HUDEP-2 (cell line): Measurements from ENCODE around the gene FLT4.
"Not testable (repeated sequence)": the region's sequence is repeated elsewhere in the genome, so short reads cannot be mapped to it uniquely, and the experiment has no call there.

Experiments
- DNase-seq, 76 experiments: peaks; one replicate each; lab custom pipeline; 2025; ENCODE audit not compliant: unreplicated experiment in 76 of 76; lab: John Stamatoyannopoulos, UW

The FLT4 gene

GRCh38 chr5:180670586-180671359, 21.4 kb upstream of the FLT4 start:
- DNase-seq = peak in 56 of 76 experiments; percentile 0 to 68 (median 35)

- no peak for DNase-seq
These were observed 20.8 kb upstream of the FLT4 start for GRCh38 chr5:180670157-180670556.

- no peak for DNase-seq
These were observed 20.3 kb upstream of the FLT4 start for GRCh38 chr5:180669661-180670060.

GRCh38 chr5:180668835-180669596, 19.6 kb upstream of the FLT4 start:
- peak in 12 of 76 experiments; percentile 2 to 23 (median 13) for DNase-seq

GRCh38 chr5:180666812-180667211, 17.4 kb upstream of the FLT4 start:
- no peak for DNase-seq

GRCh38 chr5:180665682-180666404, 16.4 kb upstream of the FLT4 start:
- DNase-seq = no peak

- no peak for DNase-seq
These were observed 9.6 kb upstream of the FLT4 start for GRCh38 chr5:180658774-180659564.

- not testable (repeated sequence) for DNase-seq
These were observed 5.8 kb upstream of the FLT4 start for GRCh38 chr5:180655243-180655642.

GRCh38 chr5:180652771-180653170, 3.4 kb upstream of the FLT4 start:
- no peak for DNase-seq

- DNase-seq = no peak
These were observed 2.9 kb upstream of the FLT4 start for GRCh38 chr5:180652346-180652745.

- no peak for DNase-seq
These were observed 623 bp downstream of the FLT4 start for GRCh38 chr5:180648658-180649296.

GRCh38 chr5:180647941-180648500, 1.4 kb downstream of the FLT4 start:
- DNase-seq = no peak

GRCh38 chr5:180647465-180647864, 1.9 kb downstream of the FLT4 start:
- no peak for DNase-seq

- DNase-seq = no peak
These were observed 2.5 kb downstream of the FLT4 start for GRCh38 chr5:180646963-180647305.

- no peak for DNase-seq
These were observed 3.0 kb downstream of the FLT4 start for GRCh38 chr5:180646289-180646962.

- DNase-seq = no peak
These were observed 3.9 kb downstream of the FLT4 start for GRCh38 chr5:180645274-180646204.

GRCh38 chr5:180644825-180645273, 4.6 kb downstream of the FLT4 start:
- DNase-seq = no peak

- DNase-seq = no peak
These were observed 5.1 kb downstream of the FLT4 start for GRCh38 chr5:180644129-180644824.
